Chondrocyte (in vitro differentiated cells): Measurements from ENCODE around the gene LCN15. TPM values are rescaled to one million over a fixed set of nuclear protein-coding genes. Genes with fewer than 3 reads are reported as not detected.

Source experiments
- DNase-seq: peaks from one replicate; pipeline ENCODE4 v3.0.0; 2021; ENCODE audit warnings: mixed read lengths, low spot score
- H3K27ac Mint-ChIP-seq: one replicate; pipeline ENCODE4 v1.8.0; 2021; ENCODE audit warnings: mild to moderate bottlenecking, moderate library complexity, mixed read lengths; ENCODE audit not compliant: unreplicated experiment
- H3K27me3 Mint-ChIP-seq: 2 replicates; pipeline ENCODE4 v1.8.0; 2021; ENCODE audit warnings: low read depth, mixed read lengths
- H3K36me3 Mint-ChIP-seq: 2 replicates; pipeline ENCODE4 v1.8.0; 2021; ENCODE audit warnings: low read depth, mixed read lengths
- H3K4me1 Mint-ChIP-seq: 2 replicates; pipeline ENCODE4 v1.8.0; 2021; ENCODE audit warnings: low read depth, mild to moderate bottlenecking, mixed read lengths
- H3K4me3 Mint-ChIP-seq: one replicate; pipeline ENCODE4 v1.8.0; 2021; ENCODE audit warnings: mild to moderate bottlenecking, moderate library complexity, mixed read lengths; ENCODE audit not compliant: unreplicated experiment
- H3K9me3 Mint-ChIP-seq: 2 replicates; pipeline ENCODE4 v1.8.0; 2021; ENCODE audit warnings: low read depth, mixed read lengths
- total RNA-seq: library from RNA; stranded (reverse); gene quantifications from 3 replicates; pipeline ENCODE4 v1.2.1, GENCODE V29; 2021
- TF ChIP-seq, protein P1 (sequence below): fragments of 200-600 bp; sonication (generic); IDR thresholded peaks from 2 replicates; pipeline ENCODE4 v1.5.0; 2021; ENCODE audit warnings: antibody characterized with exemption, mild to moderate bottlenecking, moderate library complexity

The LCN15 gene
- total RNA-seq, 1 donor from 2014 or later, result not detected

DNA sequence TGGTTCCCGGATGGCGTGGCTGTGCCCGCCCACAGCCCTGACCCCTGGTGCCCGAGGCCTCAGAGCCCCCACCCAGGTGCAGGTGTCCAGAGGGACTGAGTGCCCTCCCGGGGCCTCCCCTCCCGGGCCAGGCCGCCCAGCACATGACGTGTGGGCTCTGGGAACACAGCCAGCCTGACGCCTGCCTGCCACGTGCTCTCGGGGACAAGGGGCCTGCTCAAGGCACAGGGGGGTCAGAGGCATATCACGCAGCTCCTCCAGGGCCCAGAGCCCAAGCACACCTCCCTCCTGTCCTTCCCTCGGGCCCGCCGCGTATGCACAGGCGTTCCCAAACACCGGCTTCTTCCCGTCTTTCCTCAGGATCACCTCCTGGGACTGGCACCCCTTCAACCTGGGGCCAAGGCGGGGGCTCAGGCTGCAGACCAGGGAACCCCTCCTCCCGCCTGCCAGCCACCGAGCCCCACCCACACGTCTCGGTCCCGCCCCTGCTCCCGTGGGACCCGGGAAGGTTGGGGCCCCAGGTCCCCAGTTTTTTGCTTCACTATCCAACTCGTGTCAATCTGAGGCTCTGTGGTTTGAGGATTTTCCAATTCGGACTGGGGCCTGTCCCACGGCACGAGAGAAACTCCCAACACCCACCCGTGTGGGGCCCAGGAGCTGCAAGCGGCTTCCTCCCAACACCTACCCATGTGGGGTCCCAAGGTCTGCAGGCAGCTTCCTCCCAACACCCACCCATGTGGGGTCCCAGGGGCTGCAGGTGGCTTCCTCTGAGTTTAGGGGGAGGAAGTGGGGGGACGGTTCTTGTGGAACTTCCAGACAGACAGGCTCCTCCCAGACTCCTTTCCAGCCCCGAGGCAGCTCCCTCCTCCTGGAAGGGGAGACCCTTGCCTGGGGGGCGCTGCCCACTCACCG, 23.1 kb downstream of the LCN15 start:
- TF ChIP-seq, protein P1, sequence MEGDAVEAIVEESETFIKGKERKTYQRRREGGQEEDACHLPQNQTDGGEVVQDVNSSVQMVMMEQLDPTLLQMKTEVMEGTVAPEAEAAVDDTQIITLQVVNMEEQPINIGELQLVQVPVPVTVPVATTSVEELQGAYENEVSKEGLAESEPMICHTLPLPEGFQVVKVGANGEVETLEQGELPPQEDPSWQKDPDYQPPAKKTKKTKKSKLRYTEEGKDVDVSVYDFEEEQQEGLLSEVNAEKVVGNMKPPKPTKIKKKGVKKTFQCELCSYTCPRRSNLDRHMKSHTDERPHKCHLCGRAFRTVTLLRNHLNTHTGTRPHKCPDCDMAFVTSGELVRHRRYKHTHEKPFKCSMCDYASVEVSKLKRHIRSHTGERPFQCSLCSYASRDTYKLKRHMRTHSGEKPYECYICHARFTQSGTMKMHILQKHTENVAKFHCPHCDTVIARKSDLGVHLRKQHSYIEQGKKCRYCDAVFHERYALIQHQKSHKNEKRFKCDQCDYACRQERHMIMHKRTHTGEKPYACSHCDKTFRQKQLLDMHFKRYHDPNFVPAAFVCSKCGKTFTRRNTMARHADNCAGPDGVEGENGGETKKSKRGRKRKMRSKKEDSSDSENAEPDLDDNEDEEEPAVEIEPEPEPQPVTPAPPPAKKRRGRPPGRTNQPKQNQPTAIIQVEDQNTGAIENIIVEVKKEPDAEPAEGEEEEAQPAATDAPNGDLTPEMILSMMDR, result no peak
- no peaks in the 10 kb centered on the region for H3K9me3 Mint-ChIP-seq
- no peaks in the 10 kb centered on the region for H3K36me3 Mint-ChIP-seq
- DNase-seq, result no peak
- peaks cover 8% of the 10 kb centered on the region for H3K27me3 Mint-ChIP-seq
- no peak overlapping the region for H3K27ac Mint-ChIP-seq
- H3K4me1 Mint-ChIP-seq, result no peaks in the 10 kb centered on the region
- no peak overlapping the region for H3K4me3 Mint-ChIP-seq

DNA sequence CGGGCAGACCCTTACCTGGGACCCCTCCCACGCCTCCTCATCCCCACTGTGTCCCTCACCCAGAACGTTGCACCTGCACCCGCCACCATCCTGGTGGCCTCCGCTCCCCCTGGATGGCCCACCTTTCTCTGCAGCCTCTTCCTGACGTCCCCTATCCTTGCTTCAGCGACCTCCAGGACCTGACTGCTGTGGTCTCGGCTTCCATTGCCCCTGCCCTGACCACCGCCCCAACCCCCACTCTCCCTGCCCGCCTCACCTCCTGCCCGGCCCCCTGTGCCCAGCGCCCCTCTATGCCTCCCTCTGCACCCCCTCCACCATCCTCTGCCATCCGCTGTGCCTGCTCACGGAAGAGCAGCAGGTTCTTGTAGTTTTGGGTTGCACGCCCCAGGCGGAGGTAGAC, 23.8 kb downstream of the LCN15 start:
- DNase-seq, result no peak
- H3K4me3 Mint-ChIP-seq, result no peak overlapping the region
- TF ChIP-seq, protein P1, result no peak
- no peak overlapping the region for H3K27ac Mint-ChIP-seq
- no peaks in the 10 kb centered on the region for H3K9me3 Mint-ChIP-seq
- H3K4me1 Mint-ChIP-seq, result no peaks in the 10 kb centered on the region
- peaks cover 8% of the 10 kb centered on the region for H3K27me3 Mint-ChIP-seq
- no peaks in the 10 kb centered on the region for H3K36me3 Mint-ChIP-seq

GRCh38 chr9:136740069-136740468, 24.2 kb downstream of the LCN15 start:
- Mint-ChIP-seq H3K9me3 (no peaks in the 10 kb centered on the region), H3K4me3 (no peak overlapping the region), H3K27ac (no peak overlapping the region), H3K36me3 (no peaks in the 10 kb centered on the region), H3K4me1 (no peaks in the 10 kb centered on the region), H3K27me3 (peaks cover 8% of the 10 kb centered on the region)
- no peak for DNase-seq
- TF ChIP-seq, protein P1, result no peak

DNA sequence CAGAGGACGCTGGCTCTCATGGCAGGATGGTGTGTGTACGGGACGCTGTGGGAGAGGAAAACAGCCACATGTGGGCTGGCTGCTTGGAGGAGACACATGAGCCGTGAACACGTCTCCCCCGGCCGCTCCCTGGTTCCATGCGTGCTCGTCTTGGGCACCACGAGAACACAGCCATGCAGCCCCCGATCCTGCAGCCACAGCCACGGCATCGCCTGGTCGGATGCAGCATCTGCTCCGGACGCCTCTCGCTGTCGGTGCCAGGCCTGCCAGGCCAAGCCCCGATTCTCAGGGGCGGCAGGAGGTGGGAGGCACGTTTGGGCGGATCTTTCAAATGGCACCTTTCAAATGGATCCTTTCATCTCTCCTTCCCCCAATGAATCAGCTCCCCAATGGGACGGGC, 24.8 kb downstream of the LCN15 start:
- Mint-ChIP-seq H3K4me3 (no peak overlapping the region), H3K27ac (no peak overlapping the region), H3K9me3 (no peaks in the 10 kb centered on the region), H3K36me3 (no peaks in the 10 kb centered on the region), H3K4me1 (no peaks in the 10 kb centered on the region), H3K27me3 (peaks cover 8% of the 10 kb centered on the region)
- TF ChIP-seq, protein P1, result no peak
- DNase-seq, result no peak

DNA sequence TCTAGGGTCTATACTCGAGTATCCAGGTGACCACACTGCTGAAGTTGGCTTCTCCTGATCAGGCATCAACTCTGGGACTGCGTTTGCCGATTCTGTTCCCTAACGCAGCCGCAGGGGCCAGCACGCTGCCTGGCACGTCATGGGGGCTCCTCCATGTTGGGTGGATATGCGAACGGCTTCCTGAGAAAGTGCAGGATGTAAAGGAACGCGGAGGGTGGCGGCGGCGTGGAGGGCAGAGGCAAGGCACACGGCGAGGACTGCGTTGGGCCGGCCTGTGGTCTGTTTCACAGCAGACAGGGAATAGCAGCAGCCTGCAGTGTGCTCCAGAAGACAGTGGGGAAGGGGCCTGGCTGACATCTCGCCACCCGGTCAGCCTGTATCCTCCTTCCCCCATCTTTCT, 25.4 kb downstream of the LCN15 start:
- DNase-seq, result no peak
- H3K27me3 Mint-ChIP-seq, result peaks cover 8% of the 10 kb centered on the region
- no peak overlapping the region for H3K4me3 Mint-ChIP-seq
- no peaks in the 10 kb centered on the region for H3K4me1 Mint-ChIP-seq
- TF ChIP-seq, protein P1, result no peak
- H3K9me3 Mint-ChIP-seq, result no peaks in the 10 kb centered on the region
- no peak overlapping the region for H3K27ac Mint-ChIP-seq
- no peaks in the 10 kb centered on the region for H3K36me3 Mint-ChIP-seq
